IMR-90 (cell line): ENCODE measurements around the gene SCTR. TPM values are rescaled to one million over a fixed set of nuclear protein-coding genes. Genes with fewer than 3 reads are reported as not detected.

ENCODE experiments used
- ATAC-seq: fragments of 200-7000 bp; cut with Tn5 transposase; 2 replicates; pipeline ENCODE4 v1.9.1; 2020; ENCODE audit warnings: low read depth, mild to moderate bottlenecking, moderate library complexity
- BruUV-seq: library from RNA; stranded (reverse); fragments of 400-500 nt; replicated peaks from 2 replicates; lab custom pipeline; 2021; lab: Mats Ljungman, UMichigan
- CTCF ChIA-PET: fragments of 300-600 bp; formaldehyde crosslinking; extraction: SDS; loops from one replicate; lab custom pipeline; 2021; ENCODE audit warnings: antibody characterized with exemption; lab: Yijun Ruan, JAX
- POLR2A ChIA-PET: fragments of 300-600 bp; sonication (Branson Sonifier 250); formaldehyde crosslinking; loops from one replicate; lab custom pipeline; 2022; ENCODE audit warnings: antibody characterized with exemption; ENCODE audit not compliant: unreplicated experiment; lab: Charles Lee
- DNase-seq: peaks from one replicate; pipeline ENCODE4 v3.0.0; 2013
- H2AFZ ChIP-seq: replicated peaks from 2 replicates; pipeline ENCODE3; 2013; ENCODE audit warnings: low read length, mild to moderate bottlenecking; ENCODE audit not compliant: poor library complexity
- H2AK5ac ChIP-seq: 2 replicates; pipeline ENCODE4 v1.6.1; 2013; ENCODE audit warnings: low read depth, low read length, inconsistent platforms
- H2AK9ac ChIP-seq: replicated peaks from 2 replicates; pipeline ENCODE3; 2013; ENCODE audit warnings: mild to moderate bottlenecking, low read depth, low read length, moderate library complexity; ENCODE audit not compliant: poor library complexity
- H2BK120ac ChIP-seq: 2 replicates; pipeline ENCODE4 v1.6.1; 2013; ENCODE audit warnings: low read depth, low read length, inconsistent platforms
- H2BK15ac ChIP-seq: 3 replicates; pipeline ENCODE4 v1.6.1; 2013; ENCODE audit warnings: low read depth, low read length, inconsistent platforms
- H2BK20ac ChIP-seq: 2 replicates; pipeline ENCODE4 v1.6.1; 2013; ENCODE audit warnings: low read depth, mild to moderate bottlenecking, inconsistent platforms, low read length, moderate library complexity
- H2BK5ac ChIP-seq: 2 replicates; pipeline ENCODE4 v1.6.1; 2013; ENCODE audit warnings: mild to moderate bottlenecking, low read depth, low read length, inconsistent platforms; ENCODE audit not compliant: poor library complexity, severe bottlenecking
- H3K14ac ChIP-seq: replicated peaks from 2 replicates; pipeline ENCODE4 v1.6.1; 2013; ENCODE audit warnings: low read depth, low read length, inconsistent platforms
- H3K18ac ChIP-seq: 2 replicates; pipeline ENCODE4 v1.6.1; 2013; ENCODE audit warnings: low read depth, low read length, control low read depth
- H3K23ac ChIP-seq: 2 replicates; pipeline ENCODE4 v1.6.1; 2013; ENCODE audit warnings: low read depth, low read length, inconsistent platforms
- H3K27ac ChIP-seq: 2 replicates; pipeline ENCODE4 v1.5.1; 2013; ENCODE audit warnings: mild to moderate bottlenecking, control low read depth, low read length; ENCODE audit not compliant: insufficient read depth
- H3K27me3 ChIP-seq: 2 replicates; pipeline ENCODE4 v1.6.1; 2013; ENCODE audit warnings: low read length; ENCODE audit not compliant: control insufficient read depth, insufficient read depth
- H3K36me3 ChIP-seq: 2 replicates; pipeline ENCODE4 v1.6.1; 2013; ENCODE audit warnings: low read length, mixed read lengths; ENCODE audit not compliant: control insufficient read depth, insufficient read depth
- H3K4ac ChIP-seq: 2 replicates; pipeline ENCODE4 v1.6.1; 2013; ENCODE audit warnings: low read depth, low read length, inconsistent platforms
- H3K4me1 ChIP-seq: 2 replicates; pipeline ENCODE4 v1.6.1; 2013; ENCODE audit warnings: low read length, mixed read lengths; ENCODE audit not compliant: control insufficient read depth, insufficient read depth
- H3K4me2 ChIP-seq: 2 replicates; pipeline ENCODE4 v1.6.1; 2013; ENCODE audit warnings: low read depth, mild to moderate bottlenecking, control low read depth, low read length, moderate library complexity
- H3K4me3 ChIP-seq: 2 replicates; pipeline ENCODE4 v1.5.1; 2013; ENCODE audit warnings: low read depth, mild to moderate bottlenecking, control low read depth, low read length, moderate library complexity; ENCODE audit not compliant: insufficient read depth
- H3K56ac ChIP-seq: 2 replicates; pipeline ENCODE4 v1.6.1; 2013; ENCODE audit warnings: low read length, inconsistent platforms; ENCODE audit not compliant: insufficient read depth; ENCODE audit errors: extremely low read depth
- H3K79me1 ChIP-seq, 2 experiments: 2 replicates each; pipeline ENCODE4 v1.6.1; 2013; ENCODE audit warnings: low read length in 2 of 2, inconsistent platforms in 1 of 2, low read depth in 1 of 2
- H3K9ac ChIP-seq: 2 replicates; pipeline ENCODE4 v1.6.1; 2013; ENCODE audit warnings: low read depth, low read length, control low read depth
- H3K9me1 ChIP-seq: 2 replicates; pipeline ENCODE4 v1.6.1; 2013; ENCODE audit warnings: low read length, inconsistent platforms; ENCODE audit not compliant: insufficient read depth
- H3K9me3 ChIP-seq: 2 replicates; pipeline ENCODE4 v1.6.1; 2013; ENCODE audit warnings: low read length; ENCODE audit not compliant: control insufficient read depth, insufficient read depth
- H4K20me1 ChIP-seq: 2 replicates; pipeline ENCODE4 v1.6.1; 2013; ENCODE audit warnings: low read length, inconsistent platforms; ENCODE audit not compliant: insufficient read depth
- H4K5ac ChIP-seq: 2 replicates; pipeline ENCODE4 v1.6.1; 2013; ENCODE audit warnings: mild to moderate bottlenecking, low read depth, low read length, control low read depth
- H4K8ac ChIP-seq, 2 experiments: 2 replicates each; pipeline ENCODE4 v1.6.1; 2013; ENCODE audit warnings: low read depth in 2 of 2, low read length in 2 of 2, control low read depth in 1 of 2, inconsistent platforms in 1 of 2
- H4K91ac ChIP-seq: 2 replicates; pipeline ENCODE4 v1.6.1; 2013; ENCODE audit warnings: low read depth, low read length, inconsistent platforms; ENCODE audit not compliant: insufficient read depth
- CHD1 ChIP-seq: IDR thresholded peaks from 2 replicates; pipeline ENCODE4 v1.6.1; 2012; ENCODE audit warnings: low read depth, low read length, improper control_type of control experiment
- CTCF ChIP-seq: conservative IDR thresholded peaks from 2 replicates; pipeline ENCODE4 v1.5.1; 2012; ENCODE audit warnings: mild to moderate bottlenecking, low read depth, low read length, improper control_type of control experiment
- RAD21 ChIP-seq: IDR thresholded peaks from 2 replicates; pipeline ENCODE4 v1.6.1; 2012; ENCODE audit warnings: low read length, improper control_type of control experiment
- SMC3 ChIP-seq: fragments of 150-350 bp; IDR thresholded peaks from 2 replicates; pipeline ENCODE4 v1.6.1; 2016; ENCODE audit warnings: low read depth, mild to moderate bottlenecking, antibody characterized with exemption, low read length, moderate library complexity
- WGBS, 2 experiments: methylation state at CpG; one replicate each; pipeline versions ENCODE4 v1.1.5 to v1.1.7; 2013; ENCODE audit warnings: missing lambda C conversion rate in 2 of 2; ENCODE audit not compliant: insufficient read length in 1 of 2; ENCODE audit errors: extremely low coverage in 2 of 2; 5-methylcytosine and 5-hydroxymethylcytosine counted together
- dilution Hi-C: fragments of 300-500 bp; cut with HindIII; formaldehyde crosslinking; loops from one replicate; pipeline ENCODE4 v1.14.3; 2018; ENCODE audit warnings: low sequenced_read_pairs; ENCODE audit not compliant: unreplicated experiment
- in situ Hi-C: fragments of 300-500 bp; cut with MboI; formaldehyde crosslinking; loops from 3 replicates; pipeline ENCODE4 v1.14.3; 2019; ENCODE audit warnings: low sequenced_read_pairs, inconsistent platforms, mixed read lengths
- intact Hi-C: fragments of 100-400 bp; cut with micrococcal nuclease; formaldehyde crosslinking; loops from 2 replicates; pipeline ENCODE4 v1.10.0; 2022
- polyA plus RNA-seq, 3 experiments: library from polyadenylated mRNA; depleted of rRNA; stranded (reverse); fragments of >200 nt; gene quantifications; 2 replicates each; pipeline ENCODE4 v1.2.3, GENCODE V29; 2012; ENCODE audit warnings: low replicate concordance in 1 of 3
- total RNA-seq: library from RNA; depleted of rRNA; stranded (reverse); fragments of >200 nt; gene quantifications from 2 replicates; pipeline ENCODE4 v1.2.3, GENCODE V29; 2012

The SCTR gene
- total and polyA plus RNA-seq, 2 of the 4 experiments (the other 2 are of a cell fraction): not detected

DNA sequence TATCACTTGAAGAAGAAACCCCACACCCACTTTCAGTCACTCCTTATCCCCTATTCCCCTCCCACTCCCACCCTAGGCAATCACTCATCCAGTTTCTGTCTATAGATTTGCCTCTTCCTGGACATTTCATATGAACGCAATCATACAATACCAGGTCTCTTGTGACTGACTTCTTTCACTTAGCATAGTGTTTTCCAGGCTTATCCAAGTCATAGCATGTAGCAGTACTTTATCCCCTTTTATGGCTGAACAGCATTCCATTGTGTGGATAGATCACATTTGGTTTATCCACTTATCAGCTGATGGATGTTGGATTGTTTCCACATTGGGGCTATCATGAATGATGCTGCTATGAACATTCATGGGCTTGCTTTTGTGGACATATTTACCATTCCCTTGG, 26.6 kb upstream of the SCTR start:
- 88% methylated on average over 1 of the region's 1 CpG; no CpG with 5 or more reads in 1 of the 2 experiments for WGBS, 2 experiments
- Histone ChIP-seq H2BK20ac (no peak overlapping the region), H2BK5ac (no peak overlapping the region), H4K8ac (no peak overlapping the region), H2BK120ac (no peak overlapping the region), H3K18ac (no peak overlapping the region), H4K20me1 (no peaks in the 10 kb centered on the region), H3K23ac (no peak overlapping the region), H3K14ac (no peak overlapping the region), H3K4me2 (no peak overlapping the region), H4K91ac (no peak overlapping the region), H3K4ac (no peak overlapping the region), H2AK9ac (no peak overlapping the region), H3K9me3 (no peaks in the 10 kb centered on the region), H3K9me1 (no peaks in the 10 kb centered on the region), H3K4me3 (no peak overlapping the region), H3K36me3 (no peaks in the 10 kb centered on the region), H4K5ac (no peak overlapping the region), H2BK15ac (no peak overlapping the region), H3K27ac (no peak overlapping the region), H3K27me3 (peaks cover 5% of the 10 kb centered on the region), H2AFZ (no peak overlapping the region), H3K9ac (no peak overlapping the region), H3K4me1 (no peaks in the 10 kb centered on the region), H3K56ac (no peak overlapping the region), H2AK5ac (no peak overlapping the region), H3K79me1 (no peaks in the 10 kb centered on the region)
- in situ Hi-C loops: no loop called here
- dilution Hi-C loops: no loop called here
- intact Hi-C loops: no loop called here
- ATAC-seq: no peak
- ChIA-PET CTCF (no interaction called here), POLR2A (no interaction called here)
- TF ChIP-seq SMC3 (no peak), CHD1 (no peak), CTCF (no peak), RAD21 (no peak)
- no TSS peak for BruUV-seq
- DNase-seq: no peak
